Measurements from ENCODE around the gene BCL7A.

DNA sequence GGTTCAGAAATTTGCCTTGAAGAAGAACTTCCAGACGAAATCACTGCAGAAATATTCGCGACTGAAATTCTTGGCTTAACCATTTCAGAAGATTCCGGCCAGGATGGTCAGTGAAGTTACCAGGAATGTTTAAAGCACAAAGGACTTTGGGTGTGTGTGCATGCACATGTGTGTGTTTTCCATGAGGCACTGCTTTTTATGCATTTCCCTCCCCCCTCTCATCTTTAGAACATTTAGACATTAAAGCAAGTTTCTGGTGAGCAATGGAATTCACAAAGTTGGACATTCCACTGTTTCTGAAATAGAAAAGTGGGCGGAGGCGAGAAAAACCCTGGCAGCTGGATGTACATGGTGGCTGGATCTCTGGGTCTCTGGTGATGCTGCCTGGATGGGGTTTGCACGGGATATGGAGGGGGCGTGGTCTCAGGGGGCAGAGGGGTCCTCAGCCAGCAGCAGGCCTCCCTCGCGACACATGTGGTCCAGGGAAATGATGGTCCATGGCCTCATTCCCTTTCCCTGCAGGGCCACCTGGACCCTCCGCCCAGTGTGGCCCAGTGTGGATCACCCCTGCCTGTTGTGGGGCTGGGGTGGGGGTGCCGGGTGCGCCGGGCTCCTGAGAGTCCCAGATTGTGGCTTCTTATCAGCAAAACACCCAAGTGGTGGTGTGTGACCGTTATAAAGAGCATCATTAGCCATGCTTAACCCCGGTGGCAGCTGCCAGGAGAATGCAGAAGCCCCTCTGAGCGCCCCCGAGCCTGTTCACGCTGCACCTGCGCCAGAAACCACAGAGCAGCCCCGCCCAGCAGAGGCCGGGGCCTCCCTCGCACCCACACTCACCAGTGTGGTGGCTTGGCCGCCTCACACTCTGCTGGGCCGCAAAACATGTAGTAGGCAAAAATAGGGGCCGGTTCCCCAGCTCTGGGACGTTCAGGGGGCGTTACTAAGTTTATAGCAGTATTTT lies 17.8 kb upstream of the BCL7A start:
- TF ChIP-seq, protein P1, sequence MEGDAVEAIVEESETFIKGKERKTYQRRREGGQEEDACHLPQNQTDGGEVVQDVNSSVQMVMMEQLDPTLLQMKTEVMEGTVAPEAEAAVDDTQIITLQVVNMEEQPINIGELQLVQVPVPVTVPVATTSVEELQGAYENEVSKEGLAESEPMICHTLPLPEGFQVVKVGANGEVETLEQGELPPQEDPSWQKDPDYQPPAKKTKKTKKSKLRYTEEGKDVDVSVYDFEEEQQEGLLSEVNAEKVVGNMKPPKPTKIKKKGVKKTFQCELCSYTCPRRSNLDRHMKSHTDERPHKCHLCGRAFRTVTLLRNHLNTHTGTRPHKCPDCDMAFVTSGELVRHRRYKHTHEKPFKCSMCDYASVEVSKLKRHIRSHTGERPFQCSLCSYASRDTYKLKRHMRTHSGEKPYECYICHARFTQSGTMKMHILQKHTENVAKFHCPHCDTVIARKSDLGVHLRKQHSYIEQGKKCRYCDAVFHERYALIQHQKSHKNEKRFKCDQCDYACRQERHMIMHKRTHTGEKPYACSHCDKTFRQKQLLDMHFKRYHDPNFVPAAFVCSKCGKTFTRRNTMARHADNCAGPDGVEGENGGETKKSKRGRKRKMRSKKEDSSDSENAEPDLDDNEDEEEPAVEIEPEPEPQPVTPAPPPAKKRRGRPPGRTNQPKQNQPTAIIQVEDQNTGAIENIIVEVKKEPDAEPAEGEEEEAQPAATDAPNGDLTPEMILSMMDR (conservative IDR thresholded peaks at IDR 0.05; ENCODE audit: low read depth, low read length), result no peak
- no peak for TF ChIP-seq EZH2 (IDR thresholded peaks at IDR 0.05; ENCODE audit: low read length, unreplicated experiment)
